ENCODE measurements around the gene IFT43. TPM values are rescaled to one million over a fixed set of nuclear protein-coding genes. Genes with fewer than 3 reads are reported as not detected.
A peak's percentile ranks its signal among the peaks of the same experiment; 100 is the strongest.

Gene IFT43
- total RNA-seq, 1 experiment from 2014 or later, result 24.2 TPM

DNA sequence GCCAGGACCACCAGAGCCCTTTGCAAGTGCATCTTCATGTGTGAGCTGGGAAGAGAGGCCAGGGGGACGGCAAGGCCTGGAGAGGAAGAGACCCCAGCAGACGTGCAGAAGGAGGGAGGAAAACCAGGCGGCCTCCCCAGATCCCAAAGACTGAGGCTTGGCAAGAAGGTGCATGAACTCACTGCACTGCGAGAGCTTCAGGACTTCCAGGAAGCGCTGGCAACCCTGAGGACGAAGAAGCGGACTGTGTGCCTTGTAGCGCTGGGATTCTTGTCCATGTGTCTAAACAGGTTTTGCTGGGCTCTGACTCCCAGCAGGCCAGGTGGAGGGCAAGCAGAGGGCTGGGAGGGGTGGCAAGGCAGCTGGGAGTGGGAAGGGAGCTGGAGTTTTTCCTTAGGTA, 4.7 kb upstream of the IFT43 start (continued):
- TF ChIP-seq, protein P1, sequence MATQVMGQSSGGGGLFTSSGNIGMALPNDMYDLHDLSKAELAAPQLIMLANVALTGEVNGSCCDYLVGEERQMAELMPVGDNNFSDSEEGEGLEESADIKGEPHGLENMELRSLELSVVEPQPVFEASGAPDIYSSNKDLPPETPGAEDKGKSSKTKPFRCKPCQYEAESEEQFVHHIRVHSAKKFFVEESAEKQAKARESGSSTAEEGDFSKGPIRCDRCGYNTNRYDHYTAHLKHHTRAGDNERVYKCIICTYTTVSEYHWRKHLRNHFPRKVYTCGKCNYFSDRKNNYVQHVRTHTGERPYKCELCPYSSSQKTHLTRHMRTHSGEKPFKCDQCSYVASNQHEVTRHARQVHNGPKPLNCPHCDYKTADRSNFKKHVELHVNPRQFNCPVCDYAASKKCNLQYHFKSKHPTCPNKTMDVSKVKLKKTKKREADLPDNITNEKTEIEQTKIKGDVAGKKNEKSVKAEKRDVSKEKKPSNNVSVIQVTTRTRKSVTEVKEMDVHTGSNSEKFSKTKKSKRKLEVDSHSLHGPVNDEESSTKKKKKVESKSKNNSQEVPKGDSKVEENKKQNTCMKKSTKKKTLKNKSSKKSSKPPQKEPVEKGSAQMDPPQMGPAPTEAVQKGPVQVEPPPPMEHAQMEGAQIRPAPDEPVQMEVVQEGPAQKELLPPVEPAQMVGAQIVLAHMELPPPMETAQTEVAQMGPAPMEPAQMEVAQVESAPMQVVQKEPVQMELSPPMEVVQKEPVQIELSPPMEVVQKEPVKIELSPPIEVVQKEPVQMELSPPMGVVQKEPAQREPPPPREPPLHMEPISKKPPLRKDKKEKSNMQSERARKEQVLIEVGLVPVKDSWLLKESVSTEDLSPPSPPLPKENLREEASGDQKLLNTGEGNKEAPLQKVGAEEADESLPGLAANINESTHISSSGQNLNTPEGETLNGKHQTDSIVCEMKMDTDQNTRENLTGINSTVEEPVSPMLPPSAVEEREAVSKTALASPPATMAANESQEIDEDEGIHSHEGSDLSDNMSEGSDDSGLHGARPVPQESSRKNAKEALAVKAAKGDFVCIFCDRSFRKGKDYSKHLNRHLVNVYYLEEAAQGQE (IDR thresholded peaks at IDR 0.05; ENCODE audit: low read depth), result no peak

DNA sequence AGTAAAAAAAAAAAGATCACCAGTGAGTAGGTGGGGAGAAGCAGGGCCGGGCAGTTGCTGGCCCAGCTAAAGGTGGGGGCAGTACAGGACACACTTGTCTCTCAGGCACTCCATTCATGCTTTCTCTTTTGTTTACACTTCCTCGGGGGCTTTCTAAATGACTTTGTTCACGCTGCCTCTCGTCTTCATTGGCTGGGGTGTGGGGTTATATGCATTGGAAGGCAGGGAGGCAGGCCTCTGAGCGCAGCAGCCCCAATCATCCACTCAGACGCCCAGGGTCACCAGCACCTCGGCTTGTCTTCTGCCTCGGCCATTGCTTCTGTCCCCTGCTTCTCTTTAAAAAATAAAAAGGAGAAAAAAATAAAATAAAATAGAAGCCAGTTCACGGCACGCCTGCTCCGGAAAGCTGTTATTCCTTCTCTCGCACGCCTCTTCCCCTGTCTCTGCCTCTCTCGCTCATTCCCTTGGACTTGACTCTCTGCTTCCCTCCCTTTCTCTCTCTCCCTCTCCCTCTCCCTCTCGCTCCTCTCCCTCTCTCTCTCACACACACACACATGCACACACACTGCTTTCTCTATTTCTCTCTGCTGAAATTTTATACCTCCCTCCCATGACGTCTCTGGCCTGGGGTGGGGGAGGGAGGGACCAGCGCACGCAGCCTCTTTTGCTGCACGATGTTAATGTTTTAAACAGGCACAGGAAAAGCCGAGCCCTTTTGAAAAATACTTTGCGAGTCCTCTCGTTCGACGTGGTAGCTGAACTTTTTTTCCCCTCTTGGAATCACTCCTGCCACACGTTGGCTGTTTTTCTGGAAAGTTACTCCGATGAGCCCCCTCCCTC, 3.9 kb upstream of the IFT43 start, which contains the start of gene TGFB3:
TSS of gene TGFB3 (minus strand) at position 570 of the 840 bp plus-strand sequence. CDS start 1,102 bp downstream, outside the sequence.
- no peaks in the 10 kb centered on the region for H3K36me3 ChIP-seq (ENCODE audit: control insufficient read depth in 1 of 2, insufficient read depth in 2 of 2, low read length in 2 of 2)
- H4K20me1 ChIP-seq (ENCODE audit: insufficient read depth), result no peaks in the 10 kb centered on the region
- H3K4me1 ChIP-seq (ENCODE audit: control insufficient read depth in 1 of 2, insufficient read depth in 2 of 2, low read length in 2 of 2), result peaks cover 12 to 26% of the 10 kb centered on the region in 2 experiments
- H3K79me2 ChIP-seq (ENCODE audit: insufficient read depth, low read length), result 0 out of 2 replicates have a peak, but pooled peaks cover 2% of the 10 kb centered on the region
- intact Hi-C loops (cut with micrococcal nuclease), result loop anchor here (1.0 kb wide), 3 partner anchors 187 to 404 kb away; no protein-coding TSS in a partner anchor
- H3K4me3 ChIP-seq (replicated peaks in 1 of 2; ENCODE audit: low read depth in 1 of 2, low read length in 2 of 2), result peak within 1 kb of the TSS; percentile 53 to 86
- TSS peak; percentile 72 for BruUV-seq (replicated peaks)
- ChIA-PET CTCF (interaction anchor here (0.6 to 7.2 kb wide), 13 partner anchors 8 to 421 kb away, joined by 3 to 176 read pairs (median 6); no protein-coding TSS in a partner anchor), RAD21 (ENCODE audit: low non-redundant PET in 1 of 2, low total read pairs in 2 of 2, uncharacterized antibody in 2 of 2, unreplicated experiment in 2 of 2) (interaction anchor here (0.6 to 3.3 kb wide), 14 partner anchors 34 to 371 kb away, joined by 3 to 16 read pairs (median 4); no protein-coding TSS in a partner anchor), POLR2A (interaction anchor here (1.0 to 1.5 kb wide), 2 partner anchors 187 to 273 kb away, joined by 4 to 9 read pairs; no protein-coding TSS in a partner anchor)
- H3K27me3 ChIP-seq (ENCODE audit: insufficient read depth, low read length), result no peaks in the 10 kb centered on the region
- H3K27ac ChIP-seq (ENCODE audit: low read depth, low read length), result peak within 1 kb of the TSS; percentile 42; the same call in 1 of the 2 replicates
- no peaks in the 10 kb centered on the region for H3K9me3 ChIP-seq (ENCODE audit: control insufficient read depth in 1 of 2, insufficient read depth in 1 of 2, low read depth in 1 of 2, low read length in 2 of 2)
- peak; percentile 27 for DNase-seq (ENCODE audit: low read depth, low spot score)
- no peaks in the 10 kb centered on the region for H3K9me2 ChIP-seq (ENCODE audit: insufficient read depth)
- ATAC-seq, result peak; percentile 50
- peak within 1 kb of the TSS; percentile 99 for H3K4me2 ChIP-seq (ENCODE audit: low read length)
- TF ChIP-seq EZH2phosphoT487 (IDR thresholded peaks at IDR 0.05; ENCODE audit: borderline replicate concordance) (no peak), SIN3A (IDR thresholded peaks at IDR 0.05; ENCODE audit: low read depth) (peak; percentile 44; the same call in 1 of the 2 replicates), TCF7L2 (IDR thresholded peaks at IDR 0.05; ENCODE audit: borderline replicate concordance, extremely low read depth, insufficient read depth, insufficient read length) (no peak), EZH2 (IDR thresholded peaks at IDR 0.05) (no peak)
- H3K9ac ChIP-seq (ENCODE audit: low read length), result peak within 1 kb of the TSS; percentile 77
- H2AFZ ChIP-seq (ENCODE audit: low read depth, low read length, poor library complexity, severe bottlenecking), result peak within 1 kb of the TSS; percentile 84

All from HCT116 (cell line).